HG03571 (cell line): ENCODE results near the gene RHOBTB3.
"Not testable (repeated sequence)": the region's sequence is repeated elsewhere in the genome, so short reads cannot be mapped to it uniquely, and the experiment has no call there.

Source experiments
- ATAC-seq: cut with Tn5 transposase; IDR thresholded peaks from one replicate; pipeline ENCODE4 v1.9.1; 2021; ENCODE audit not compliant: unreplicated experiment

RHOBTB3 gene

GRCh38 chr5:95730730-95731570 is at the start of gene RHOBTB3:
RHOBTB3 (plus strand) TSS chr5:95731336; CDS start chr5:95731683, 347 bp downstream.
- peak; percentile 47 for ATAC-seq

GRCh38 chr5:95682891-95683290 is 48.2 kb upstream of the RHOBTB3 start, which contains the start of gene SPATA9:
SPATA9 (minus strand) TSS chr5:95682991; CDS start chr5:95682854, 137 bp downstream.
- ATAC-seq, result no peak

GRCh38 chr5:95684361-95684760 is 46.8 kb upstream of the RHOBTB3 start:
- no peak for ATAC-seq

GRCh38 chr5:95686651-95687050 is 44.5 kb upstream of the RHOBTB3 start:
- no peak for ATAC-seq

- no peak for ATAC-seq
Observed at GRCh38 chr5:95689680-95690079, 41.5 kb upstream of the RHOBTB3 start.

- ATAC-seq, result no peak
Observed at GRCh38 chr5:95690333-95690732, 40.8 kb upstream of the RHOBTB3 start.

GRCh38 chr5:95697781-95698681 is 33.1 kb upstream of the RHOBTB3 start:
- no peak for ATAC-seq

- ATAC-seq, result no peak
Observed at GRCh38 chr5:95699337-95699736, 31.8 kb upstream of the RHOBTB3 start.

- no peak for ATAC-seq
Observed at GRCh38 chr5:95701074-95701473, 30.1 kb upstream of the RHOBTB3 start.

- ATAC-seq, result no peak
Observed at GRCh38 chr5:95704150-95704549, 27.0 kb upstream of the RHOBTB3 start.

- ATAC-seq, result not testable (repeated sequence)
Observed at GRCh38 chr5:95706196-95706595, 24.9 kb upstream of the RHOBTB3 start.

- no peak for ATAC-seq
Observed at GRCh38 chr5:95707055-95707454, 24.1 kb upstream of the RHOBTB3 start.

- ATAC-seq, result not testable (repeated sequence)
Observed at GRCh38 chr5:95707534-95708188, 23.5 kb upstream of the RHOBTB3 start.

GRCh38 chr5:95708876-95709275 is 22.3 kb upstream of the RHOBTB3 start:
- no peak for ATAC-seq

GRCh38 chr5:95709967-95710650 is 21.0 kb upstream of the RHOBTB3 start:
- ATAC-seq, result no peak

GRCh38 chr5:95710651-95711500 is 20.3 kb upstream of the RHOBTB3 start:
- not testable (repeated sequence) for ATAC-seq

- ATAC-seq, result no peak
Observed at GRCh38 chr5:95711501-95712346, 19.4 kb upstream of the RHOBTB3 start.

GRCh38 chr5:95712347-95712958 is 18.7 kb upstream of the RHOBTB3 start:
- no peak for ATAC-seq
